GM12878 (cell line): ENCODE data around the gene ACADS. TPM values are rescaled to one million over a fixed set of nuclear protein-coding genes. Genes with fewer than 3 reads are reported as not detected.

Experiments used
- ATAC-seq: fragments of 200-7000 bp; cut with Tn5 transposase; 3 replicates; pipeline ENCODE4 v1.9.1; 2020; ENCODE audit warnings: mild to moderate bottlenecking, moderate library complexity
- BruUV-seq: library from RNA; stranded (reverse); fragments of 400-500 nt; replicated peaks from 2 replicates; lab custom pipeline; 2021; lab: Mats Ljungman, UMichigan
- CTCF ChIA-PET: fragments of 300-600 bp; sonication (Branson Sonifier 250); formaldehyde crosslinking; extraction: SDS; loops from one replicate; lab custom pipeline; 2021; ENCODE audit warnings: inconsistent platforms; lab: Yijun Ruan, JAX
- POLR2A ChIA-PET: fragments of 350-600 bp; formaldehyde crosslinking; extraction: SDS; loops from one replicate; lab custom pipeline; 2021; ENCODE audit warnings: inconsistent platforms; lab: Charles Lee
- RAD21 ChIA-PET: fragments of 300-600 bp; sonication (Branson Sonifier 250); formaldehyde crosslinking; loops from one replicate; lab custom pipeline; 2023; ENCODE audit warnings: antibody characterized with exemption; ENCODE audit not compliant: unreplicated experiment; lab: Charles Lee
- SMC1A ChIA-PET: fragments of 300-600 bp; sonication (Branson Sonifier 250); formaldehyde crosslinking; loops from one replicate; lab custom pipeline; 2023; ENCODE audit not compliant: unreplicated experiment, uncharacterized antibody; lab: Charles Lee
- DNase-seq: peaks from one replicate; pipeline ENCODE4 v3.0.0-alpha.2; 2011; ENCODE audit warnings: low read depth, low spot score
- FAIRE-seq: peaks from 3 replicates; lab custom pipeline; 2011; peaks lifted over from hg19 to GRCh38; lab: Jason Lieb, UNC
- H2AFZ ChIP-seq: 2 replicates; pipeline ENCODE4 v1.6.0; 2011; ENCODE audit warnings: low read depth, low read length, control low read depth; ENCODE audit not compliant: control insufficient read depth
- H3K27ac ChIP-seq: 2 replicates; pipeline ENCODE4 v1.5.1; 2011; ENCODE audit warnings: control low read depth; ENCODE audit not compliant: control insufficient read depth, insufficient read depth
- H3K27me3 ChIP-seq, 2 experiments: replicated peaks in 1 of 2; 2 replicates each; pipeline versions ENCODE4 v1.6.0 to v1.6.1; 2011; ENCODE audit warnings: low read length in 1 of 2; ENCODE audit not compliant: control insufficient read depth in 2 of 2, insufficient read depth in 2 of 2
- H3K36me3 ChIP-seq, 2 experiments: 2 replicates each; pipeline ENCODE4 v1.5.1; 2011; ENCODE audit warnings: low read length in 1 of 2; ENCODE audit not compliant: control insufficient read depth in 2 of 2, insufficient read depth in 2 of 2
- H3K4me1 ChIP-seq: 2 replicates; pipeline ENCODE4 v1.6.1; 2011; ENCODE audit warnings: mild to moderate bottlenecking, low read length, moderate library complexity, mixed read lengths; ENCODE audit not compliant: control insufficient read depth, insufficient read depth
- H3K4me2 ChIP-seq: 2 replicates; pipeline ENCODE4 v1.6.0; 2011; ENCODE audit warnings: control low read depth; ENCODE audit not compliant: control insufficient read depth, insufficient read depth
- H3K4me3 ChIP-seq: fragments of 200-600 bp; sonication (generic); 2 replicates; pipeline ENCODE4 v1.5.1; 2016
- H3K79me2 ChIP-seq: 2 replicates; pipeline ENCODE4 v1.6.0; 2011; ENCODE audit warnings: low read length; ENCODE audit not compliant: control insufficient read depth, insufficient read depth
- H3K9ac ChIP-seq: 2 replicates; pipeline ENCODE4 v1.8.0; 2011; ENCODE audit warnings: low read length, control low read depth, mixed read lengths; ENCODE audit not compliant: control insufficient read depth, insufficient read depth
- H3K9me3 ChIP-seq: replicated peaks from 3 replicates; pipeline ENCODE4 v1.5.1; 2011; ENCODE audit warnings: mild to moderate bottlenecking, low read length; ENCODE audit not compliant: control insufficient read depth, insufficient read depth
- H4K20me1 ChIP-seq: 2 replicates; pipeline ENCODE4 v1.6.0; 2011; ENCODE audit not compliant: control insufficient read depth, insufficient read depth
- ASH2L ChIP-seq: fragments of 300-600, 200-600 bp; sonication (generic); IDR thresholded peaks from 2 replicates; pipeline ENCODE4 v1.6.1; 2017; ENCODE audit warnings: low read depth, mild to moderate bottlenecking, borderline replicate concordance
- BHLHE40 ChIP-seq, 2 experiments: fragments of 450-650 bp in 1 of 2; IDR thresholded peaks; 2 replicates each; pipeline ENCODE4 v1.6.1; 2011 to 2017; ENCODE audit warnings: low read depth in 2 of 2, borderline replicate concordance in 1 of 2, improper control_type of control experiment in 1 of 2, low read length in 1 of 2, mild to moderate bottlenecking in 1 of 2
- CEBPB ChIP-seq, 2 experiments: fragments of 150-350 bp in 1 of 2; IDR thresholded peaks; 2 replicates each; pipeline ENCODE4 v1.6.1; 2012 to 2014; ENCODE audit warnings: low read depth in 2 of 2, low read length in 2 of 2, borderline replicate concordance in 1 of 2, inconsistent platforms in 1 of 2
- EED ChIP-seq: sonication (generic); IDR thresholded peaks from 2 replicates; pipeline ENCODE4 v1.6.1; 2016; ENCODE audit warnings: antibody characterized with exemption, low read depth
- MXI1 ChIP-seq: fragments of 150-350 bp; IDR thresholded peaks from 2 replicates; pipeline ENCODE4 v1.6.1; 2011; ENCODE audit warnings: low read depth, mild to moderate bottlenecking, inconsistent platforms, low read length, improper control_type of control experiment
- NFXL1 ChIP-seq: fragments of 450-650 bp; IDR thresholded peaks from 2 replicates; pipeline ENCODE4 v1.6.1; 2017; ENCODE audit warnings: antibody characterized with exemption, mild to moderate bottlenecking, borderline replicate concordance
- PAX5 ChIP-seq: IDR thresholded peaks from 2 replicates; pipeline ENCODE4 v1.6.1; 2011; ENCODE audit warnings: low read depth, low read length, borderline replicate concordance
- RAD51 ChIP-seq: fragments of 450-650 bp; IDR thresholded peaks from 2 replicates; pipeline ENCODE4 v1.6.1; 2016; ENCODE audit warnings: moderate library complexity, mild to moderate bottlenecking, inconsistent platforms
- RBBP5 ChIP-seq: fragments of 200-600 bp; sonication (generic); conservative IDR thresholded peaks from 2 replicates; pipeline ENCODE4 v1.6.1; 2016
- RCOR1 ChIP-seq: conservative IDR thresholded peaks from 2 replicates; pipeline ENCODE4 v1.6.1; 2012; ENCODE audit warnings: low read depth, low read length, improper control_type of control experiment
- RFX5 ChIP-seq: IDR thresholded peaks from 2 replicates; pipeline ENCODE4 v1.6.1; 2011; ENCODE audit warnings: low read depth, low read length, improper control_type of control experiment
- ZNF207 ChIP-seq: fragments of 450-650 bp; IDR thresholded peaks from 2 replicates; pipeline ENCODE4 v1.6.1; 2014; ENCODE audit warnings: antibody characterized with exemption, mild to moderate bottlenecking, borderline replicate concordance
- WGBS: methylation state at CpG from one replicate; pipeline ENCODE4 v1.1.6; 2016; ENCODE audit warnings: low lambda C conversion rate; ENCODE audit not compliant: insufficient replicate concordance, insufficient coverage; ENCODE audit errors: missing lambda C conversion rate; 5-methylcytosine and 5-hydroxymethylcytosine counted together
- in situ Hi-C: fragments of 300-500 bp; cut with MboI; formaldehyde crosslinking; loops from 9 replicates; pipeline ENCODE4 v1.14.3; 2018; ENCODE audit warnings: mixed read lengths
- intact Hi-C: fragments of 100-400 bp; cut with micrococcal nuclease; formaldehyde crosslinking; loops from one replicate; pipeline ENCODE4 v1.14.2; 2022; ENCODE audit not compliant: unreplicated experiment
- polyA plus RNA-seq, 11 experiments: library from polyadenylated mRNA; depleted of rRNA in 4 of 11; unstranded in 6 of 11; stranded (reverse) in 5 of 11; fragments of >200 nt; fragmentation: Nextera tagmentation in 4 of 11; fragmentation: Illumina TruSeq in 1 of 11; extraction: Ambion mirVana in 4 of 11; extraction: Trizol in 1 of 11; gene quantifications; 1 replicate in 1 of 11; 2 replicates in 10 of 11; pipeline versions ENCODE4 v1.2.1 to v1.2.3, GENCODE V29; 2011 to 2016; ENCODE audit warnings: inconsistent platforms in 2 of 11, missing spikeins in 2 of 11, low read depth in 1 of 11
- total RNA-seq, 4 experiments: library from RNA; depleted of rRNA in 3 of 4; stranded (reverse); fragments of >200 nt in 3 of 4; fragmentation: Illumina TruSeq in 1 of 4; extraction: Trizol in 1 of 4; gene quantifications; 2 replicates each; pipeline versions ENCODE4 v1.2.1 to v1.2.3, GENCODE V29; 2013 to 2021
- TF ChIP-seq, protein P1 (sequence below): fragments of 150-350 bp; IDR thresholded peaks from 2 replicates; pipeline ENCODE4 v1.6.1; 2014; ENCODE audit warnings: mild to moderate bottlenecking, low read depth, low read length
- TF ChIP-seq, protein P2 (sequence below): fragments of 450-650 bp; IDR thresholded peaks from 2 replicates; pipeline ENCODE4 v1.6.1; 2017; ENCODE audit warnings: mild to moderate bottlenecking, moderate library complexity

The ACADS gene
- total and polyA plus RNA-seq, 10 of the 15 experiments (the other 5 are each of a cell fraction or from before 2014, with no cell fraction given), result 0.05 to 18.1 (median 10.2) TPM

DNA sequence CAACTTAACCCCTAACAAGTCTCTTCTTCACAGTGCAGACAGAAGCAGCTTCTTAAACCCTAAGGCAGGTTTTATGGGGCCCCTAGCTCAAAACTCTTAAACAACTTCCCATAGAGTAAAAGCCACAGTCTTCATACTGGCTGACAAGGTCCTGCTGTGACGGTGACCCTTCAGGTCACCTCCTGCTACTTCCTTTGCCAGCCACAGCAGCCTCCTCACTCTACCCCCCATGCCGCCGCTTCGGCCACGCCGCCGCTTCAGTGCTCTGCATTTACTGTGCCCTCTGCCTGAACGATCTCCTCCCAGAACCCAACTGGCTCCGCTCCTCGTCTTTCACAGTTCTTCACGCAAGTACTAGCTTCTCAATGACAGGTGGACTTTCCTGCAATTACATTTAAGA lies 45.5 kb downstream of the ACADS start:
- Histone ChIP-seq H3K4me3 (no peak overlapping the region), H3K36me3 (peaks cover 23 to 42% of the 10 kb centered on the region in 2 experiments), H3K27ac (no peak overlapping the region)
- SMC1A ChIA-PET, result interaction anchor here (0.8 to 1.0 kb wide), 2 partner anchors 11 to 14 kb away, joined by 3 read pairs; no protein-coding TSS in a partner anchor
- no peak for TF ChIP-seq RCOR1
- TF ChIP-seq BHLHE40 (IDR thresholded peaks at IDR 0.05; ENCODE audit: borderline replicate concordance in 1 of 2, low read depth in 2 of 2, low read length in 1 of 2), result no peak
- TF ChIP-seq EED, result no peak
- no peak for TF ChIP-seq ASH2L
- TF ChIP-seq CEBPB (IDR thresholded peaks at IDR 0.05; ENCODE audit: borderline replicate concordance in 1 of 2, low read depth in 2 of 2, low read length in 2 of 2), result no peak
- TF ChIP-seq RBBP5, result no peak
- no peak for TF ChIP-seq NFXL1
- no peak for TF ChIP-seq ZNF207
- no peak for TF ChIP-seq PAX5
- TF ChIP-seq, protein P1, sequence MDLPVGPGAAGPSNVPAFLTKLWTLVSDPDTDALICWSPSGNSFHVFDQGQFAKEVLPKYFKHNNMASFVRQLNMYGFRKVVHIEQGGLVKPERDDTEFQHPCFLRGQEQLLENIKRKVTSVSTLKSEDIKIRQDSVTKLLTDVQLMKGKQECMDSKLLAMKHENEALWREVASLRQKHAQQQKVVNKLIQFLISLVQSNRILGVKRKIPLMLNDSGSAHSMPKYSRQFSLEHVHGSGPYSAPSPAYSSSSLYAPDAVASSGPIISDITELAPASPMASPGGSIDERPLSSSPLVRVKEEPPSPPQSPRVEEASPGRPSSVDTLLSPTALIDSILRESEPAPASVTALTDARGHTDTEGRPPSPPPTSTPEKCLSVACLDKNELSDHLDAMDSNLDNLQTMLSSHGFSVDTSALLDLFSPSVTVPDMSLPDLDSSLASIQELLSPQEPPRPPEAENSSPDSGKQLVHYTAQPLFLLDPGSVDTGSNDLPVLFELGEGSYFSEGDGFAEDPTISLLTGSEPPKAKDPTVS, result no peak
- TF ChIP-seq RFX5, result no peak
- no peak for TF ChIP-seq MXI1
- TF ChIP-seq, protein P2, sequence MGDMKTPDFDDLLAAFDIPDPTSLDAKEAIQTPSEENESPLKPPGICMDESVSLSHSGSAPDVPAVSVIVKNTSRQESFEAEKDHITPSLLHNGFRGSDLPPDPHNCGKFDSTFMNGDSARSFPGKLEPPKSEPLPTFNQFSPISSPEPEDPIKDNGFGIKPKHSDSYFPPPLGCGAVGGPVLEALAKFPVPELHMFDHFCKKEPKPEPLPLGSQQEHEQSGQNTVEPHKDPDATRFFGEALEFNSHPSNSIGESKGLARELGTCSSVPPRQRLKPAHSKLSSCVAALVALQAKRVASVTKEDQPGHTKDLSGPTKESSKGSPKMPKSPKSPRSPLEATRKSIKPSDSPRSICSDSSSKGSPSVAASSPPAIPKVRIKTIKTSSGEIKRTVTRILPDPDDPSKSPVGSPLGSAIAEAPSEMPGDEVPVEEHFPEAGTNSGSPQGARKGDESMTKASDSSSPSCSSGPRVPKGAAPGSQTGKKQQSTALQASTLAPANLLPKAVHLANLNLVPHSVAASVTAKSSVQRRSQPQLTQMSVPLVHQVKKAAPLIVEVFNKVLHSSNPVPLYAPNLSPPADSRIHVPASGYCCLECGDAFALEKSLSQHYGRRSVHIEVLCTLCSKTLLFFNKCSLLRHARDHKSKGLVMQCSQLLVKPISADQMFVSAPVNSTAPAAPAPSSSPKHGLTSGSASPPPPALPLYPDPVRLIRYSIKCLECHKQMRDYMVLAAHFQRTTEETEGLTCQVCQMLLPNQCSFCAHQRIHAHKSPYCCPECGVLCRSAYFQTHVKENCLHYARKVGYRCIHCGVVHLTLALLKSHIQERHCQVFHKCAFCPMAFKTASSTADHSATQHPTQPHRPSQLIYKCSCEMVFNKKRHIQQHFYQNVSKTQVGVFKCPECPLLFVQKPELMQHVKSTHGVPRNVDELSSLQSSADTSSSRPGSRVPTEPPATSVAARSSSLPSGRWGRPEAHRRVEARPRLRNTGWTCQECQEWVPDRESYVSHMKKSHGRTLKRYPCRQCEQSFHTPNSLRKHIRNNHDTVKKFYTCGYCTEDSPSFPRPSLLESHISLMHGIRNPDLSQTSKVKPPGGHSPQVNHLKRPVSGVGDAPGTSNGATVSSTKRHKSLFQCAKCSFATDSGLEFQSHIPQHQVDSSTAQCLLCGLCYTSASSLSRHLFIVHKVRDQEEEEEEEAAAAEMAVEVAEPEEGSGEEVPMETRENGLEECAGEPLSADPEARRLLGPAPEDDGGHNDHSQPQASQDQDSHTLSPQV, result no peak
- no peak for TF ChIP-seq RAD51
- TF ChIP-seq, all 136 proteins: peak for 0
- Histone ChIP-seq H3K4me2 (no peak overlapping the region), H3K27me3 (no peaks in the 10 kb centered on the region), H3K9me3 (no peaks in the 10 kb centered on the region), H3K9ac (no peak overlapping the region), H2AFZ (no peak overlapping the region), H3K4me1 (no peaks in the 10 kb centered on the region), H3K79me2 (no peaks in the 10 kb centered on the region), H4K20me1 (no peaks in the 10 kb centered on the region)
- ChIA-PET RAD21 (no interaction called here), CTCF (interaction anchor here (1.2 kb wide), 1 partner anchor 15 kb away, joined by 4 read pairs; no protein-coding TSS in a partner anchor), POLR2A (interaction anchor here (0.6 kb wide), 1 partner anchor 108 kb away, joined by 5 read pairs; no protein-coding TSS in a partner anchor)
- intact Hi-C loops (no loop called here), in situ Hi-C loops (no loop called here)
- no TSS peak for BruUV-seq
- FAIRE-seq (no peak), ATAC-seq (no peak), DNase-seq (no peak)
- WGBS, result 89% methylated on average over 11 of the region's 11 CpGs
